ENCODE data around the gene ETV7. TPM values are rescaled to one million over a fixed set of nuclear protein-coding genes. Genes with fewer than 3 reads are reported as not detected.

The ETV7 gene
- polyA plus RNA-seq, 1 of the 3 experiments (the other 2 are of a cell fraction): 0.39 TPM

Other genes with a start within 250 kb of the ETV7 start
- 11.7 and 15.4 TPM in 2 replicates for gene BRPF3, start 190.9 kb downstream of the ETV7 start, polyA plus RNA-seq (2012; rRNA removed)
- gene PNPLA1, start 117.6 kb downstream of the ETV7 start, polyA plus RNA-seq (2012; rRNA removed): not detected in 2 replicates
- gene BNIP5, start 50.8 kb downstream of the ETV7 start, polyA plus RNA-seq (2012; rRNA removed): not detected in 2 replicates
- not detected in 2 replicates for gene PXT1, start 55.2 kb upstream of the ETV7 start, polyA plus RNA-seq (2012; rRNA removed)
- 29.0 and 36.1 TPM in 2 replicates for gene KCTD20, start 55.3 kb upstream of the ETV7 start, polyA plus RNA-seq (2012; rRNA removed)
- 10.2 and 12.0 TPM in 2 replicates for gene STK38, start 159.8 kb upstream of the ETV7 start, polyA plus RNA-seq (2012; rRNA removed)
- 330 and 351 TPM in 2 replicates for gene SRSF3, start 206.7 kb upstream of the ETV7 start, polyA plus RNA-seq (2012; rRNA removed)